ENCODE measurements around the gene SSR4. TPM values are rescaled to one million over a fixed set of nuclear protein-coding genes. Genes with fewer than 3 reads are reported as not detected.

Gene SSR4
- total and polyA plus RNA-seq, 10 of the 15 experiments (the other 5 are each of a cell fraction or from before 2014, with no cell fraction given), result 151 to 521 (median 310) TPM

GRCh38 chrX:153794018-153794896, at the start of gene SSR4, which contains the start of gene IDH3G (continued):
- TF ChIP-seq JUND (IDR thresholded peaks at IDR 0.05; ENCODE audit: low read depth, low read length) (no peak), E2F8 (IDR thresholded peaks at IDR 0.05; ENCODE audit: low read depth, partially characterized antibody) (no peak), RUNX3 (IDR thresholded peaks at IDR 0.05; ENCODE audit: low read length) (0 out of 2 replicates have a peak, but pooled peaks have one; percentile 4), TCF3 (IDR thresholded peaks at IDR 0.05; ENCODE audit: borderline replicate concordance, insufficient read depth, low read depth, low read length) (peak; percentile 69; the same call in 1 of the 2 replicates), SIX5 (IDR thresholded peaks at IDR 0.05; ENCODE audit: low read depth, low read length, severe bottlenecking) (no peak), DPF2 (IDR thresholded peaks at IDR 0.05) (0 out of 2 replicates have a peak, but pooled peaks have one; percentile 43), RCOR1 (conservative IDR thresholded peaks at IDR 0.05; ENCODE audit: low read depth, low read length) (0 out of 2 replicates have a peak, but pooled peaks have one; percentile 36)
- TF ChIP-seq, protein P1, sequence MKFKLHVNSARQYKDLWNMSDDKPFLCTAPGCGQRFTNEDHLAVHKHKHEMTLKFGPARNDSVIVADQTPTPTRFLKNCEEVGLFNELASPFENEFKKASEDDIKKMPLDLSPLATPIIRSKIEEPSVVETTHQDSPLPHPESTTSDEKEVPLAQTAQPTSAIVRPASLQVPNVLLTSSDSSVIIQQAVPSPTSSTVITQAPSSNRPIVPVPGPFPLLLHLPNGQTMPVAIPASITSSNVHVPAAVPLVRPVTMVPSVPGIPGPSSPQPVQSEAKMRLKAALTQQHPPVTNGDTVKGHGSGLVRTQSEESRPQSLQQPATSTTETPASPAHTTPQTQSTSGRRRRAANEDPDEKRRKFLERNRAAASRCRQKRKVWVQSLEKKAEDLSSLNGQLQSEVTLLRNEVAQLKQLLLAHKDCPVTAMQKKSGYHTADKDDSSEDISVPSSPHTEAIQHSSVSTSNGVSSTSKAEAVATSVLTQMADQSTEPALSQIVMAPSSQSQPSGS (IDR thresholded peaks at IDR 0.05; ENCODE audit: low read length), result no peak

All from GM12878 (cell line).